Measurements from ENCODE around the gene SKIC8.

DNA sequence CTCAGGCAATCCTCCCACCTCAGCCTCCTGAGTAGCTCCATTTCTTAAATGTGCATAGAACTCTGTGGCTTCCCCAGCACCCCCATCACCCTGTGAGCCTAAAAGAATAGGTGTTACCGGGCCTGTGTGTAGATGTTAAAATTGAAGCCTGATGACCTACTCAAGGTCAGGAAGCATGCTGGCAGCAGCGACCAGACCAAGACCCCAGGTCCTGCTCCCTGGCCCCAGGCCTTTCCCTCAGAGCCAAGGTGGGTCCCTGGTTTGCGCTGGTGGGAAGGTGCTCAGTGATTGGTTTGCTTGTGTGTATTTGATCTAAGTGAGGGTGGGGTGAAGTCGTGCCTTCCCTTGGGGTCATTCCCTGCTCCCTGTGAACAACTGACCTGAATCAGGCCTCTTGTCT, 22.4 kb upstream of the SKIC8 start:
- TF ChIP-seq EZH2 (optimal IDR thresholded peaks at IDR 0.05; ENCODE audit: low read depth, low read length) (no peak), EZH2phosphoT487 (IDR thresholded peaks at IDR 0.05; ENCODE audit: low read length) (no peak)
- TF ChIP-seq, protein P1, sequence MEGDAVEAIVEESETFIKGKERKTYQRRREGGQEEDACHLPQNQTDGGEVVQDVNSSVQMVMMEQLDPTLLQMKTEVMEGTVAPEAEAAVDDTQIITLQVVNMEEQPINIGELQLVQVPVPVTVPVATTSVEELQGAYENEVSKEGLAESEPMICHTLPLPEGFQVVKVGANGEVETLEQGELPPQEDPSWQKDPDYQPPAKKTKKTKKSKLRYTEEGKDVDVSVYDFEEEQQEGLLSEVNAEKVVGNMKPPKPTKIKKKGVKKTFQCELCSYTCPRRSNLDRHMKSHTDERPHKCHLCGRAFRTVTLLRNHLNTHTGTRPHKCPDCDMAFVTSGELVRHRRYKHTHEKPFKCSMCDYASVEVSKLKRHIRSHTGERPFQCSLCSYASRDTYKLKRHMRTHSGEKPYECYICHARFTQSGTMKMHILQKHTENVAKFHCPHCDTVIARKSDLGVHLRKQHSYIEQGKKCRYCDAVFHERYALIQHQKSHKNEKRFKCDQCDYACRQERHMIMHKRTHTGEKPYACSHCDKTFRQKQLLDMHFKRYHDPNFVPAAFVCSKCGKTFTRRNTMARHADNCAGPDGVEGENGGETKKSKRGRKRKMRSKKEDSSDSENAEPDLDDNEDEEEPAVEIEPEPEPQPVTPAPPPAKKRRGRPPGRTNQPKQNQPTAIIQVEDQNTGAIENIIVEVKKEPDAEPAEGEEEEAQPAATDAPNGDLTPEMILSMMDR (IDR thresholded peaks at IDR 0.05; ENCODE audit: low read length) = no peak

Data from MM.1S (cell line).